ENCODE results near the gene RAVER1. TPM values are rescaled to one million over a fixed set of nuclear protein-coding genes. Genes with fewer than 3 reads are reported as not detected.
A peak's percentile ranks its signal among the peaks of the same experiment; 100 is the strongest.

RAVER1 gene
- total and polyA plus RNA-seq, 10 of the 15 experiments (the other 5 are each of a cell fraction or from before 2014, with no cell fraction given): 0.03 to 87.0 (median 12.1) TPM

GRCh38 chr19:10269333-10270179 is 63.8 kb downstream of the RAVER1 start (continued):
- TF ChIP-seq E2F8 (IDR thresholded peaks at IDR 0.05; ENCODE audit: low read depth, partially characterized antibody) (no peak), MYC (IDR thresholded peaks at IDR 0.05; ENCODE audit: insufficient read depth, insufficient read length, insufficient replicate concordance, low read length, severe bottlenecking) (peak; percentile 31), FOS (IDR thresholded peaks at IDR 0.05; ENCODE audit: borderline replicate concordance, extremely low read depth, insufficient read length) (no peak), SREBF2 (IDR thresholded peaks at IDR 0.05; ENCODE audit: low read length) (no peak), ZNF622 (IDR thresholded peaks at IDR 0.05) (no peak), GATAD2B (conservative IDR thresholded peaks at IDR 0.05; ENCODE audit: low read depth) (no peak; the same call in none of the 2 replicates), PAX8 (IDR thresholded peaks at IDR 0.05) (no peak), SIX5 (IDR thresholded peaks at IDR 0.05; ENCODE audit: low read depth, low read length, severe bottlenecking) (no peak), IRF3 (IDR thresholded peaks at IDR 0.05) (peak; percentile 23; the same call in 1 of the 2 replicates), YBX1 (IDR thresholded peaks at IDR 0.05) (no peak), ZNF24 (IDR thresholded peaks at IDR 0.05) (no peak), JUNB (IDR thresholded peaks at IDR 0.05) (no peak), HDGF (IDR thresholded peaks at IDR 0.05) (0 out of 2 replicates have a peak, but pooled peaks have one; percentile 22), FOXK2 (IDR thresholded peaks at IDR 0.05) (no peak), MLLT1 (IDR thresholded peaks at IDR 0.05) (no peak), NKRF (conservative IDR thresholded peaks at IDR 0.05) (peak; percentile 81), BHLHE40 (IDR thresholded peaks at IDR 0.05; ENCODE audit: borderline replicate concordance in 1 of 2, low read depth in 2 of 2, low read length in 1 of 2) (peak; percentile 43 to 53; a peak in 1 of 4 replicates)
- TF ChIP-seq, protein P1, sequence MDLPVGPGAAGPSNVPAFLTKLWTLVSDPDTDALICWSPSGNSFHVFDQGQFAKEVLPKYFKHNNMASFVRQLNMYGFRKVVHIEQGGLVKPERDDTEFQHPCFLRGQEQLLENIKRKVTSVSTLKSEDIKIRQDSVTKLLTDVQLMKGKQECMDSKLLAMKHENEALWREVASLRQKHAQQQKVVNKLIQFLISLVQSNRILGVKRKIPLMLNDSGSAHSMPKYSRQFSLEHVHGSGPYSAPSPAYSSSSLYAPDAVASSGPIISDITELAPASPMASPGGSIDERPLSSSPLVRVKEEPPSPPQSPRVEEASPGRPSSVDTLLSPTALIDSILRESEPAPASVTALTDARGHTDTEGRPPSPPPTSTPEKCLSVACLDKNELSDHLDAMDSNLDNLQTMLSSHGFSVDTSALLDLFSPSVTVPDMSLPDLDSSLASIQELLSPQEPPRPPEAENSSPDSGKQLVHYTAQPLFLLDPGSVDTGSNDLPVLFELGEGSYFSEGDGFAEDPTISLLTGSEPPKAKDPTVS (IDR thresholded peaks at IDR 0.05; ENCODE audit: low read depth, low read length): no peak
- TF ChIP-seq, protein P2, sequence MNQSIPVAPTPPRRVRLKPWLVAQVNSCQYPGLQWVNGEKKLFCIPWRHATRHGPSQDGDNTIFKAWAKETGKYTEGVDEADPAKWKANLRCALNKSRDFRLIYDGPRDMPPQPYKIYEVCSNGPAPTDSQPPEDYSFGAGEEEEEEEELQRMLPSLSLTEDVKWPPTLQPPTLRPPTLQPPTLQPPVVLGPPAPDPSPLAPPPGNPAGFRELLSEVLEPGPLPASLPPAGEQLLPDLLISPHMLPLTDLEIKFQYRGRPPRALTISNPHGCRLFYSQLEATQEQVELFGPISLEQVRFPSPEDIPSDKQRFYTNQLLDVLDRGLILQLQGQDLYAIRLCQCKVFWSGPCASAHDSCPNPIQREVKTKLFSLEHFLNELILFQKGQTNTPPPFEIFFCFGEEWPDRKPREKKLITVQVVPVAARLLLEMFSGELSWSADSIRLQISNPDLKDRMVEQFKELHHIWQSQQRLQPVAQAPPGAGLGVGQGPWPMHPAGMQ (IDR thresholded peaks at IDR 0.05; ENCODE audit: borderline replicate concordance): no peak

Measured in GM12878 (cell line).